Suprapubic skin (tissue), 4 donors: Measurements from ENCODE around the gene USP17L11. TPM values are rescaled to one million over a fixed set of nuclear protein-coding genes. Genes with fewer than 3 reads are reported as not detected.
"Not testable (repeated sequence)": the region's sequence is repeated elsewhere in the genome, so short reads cannot be mapped to it uniquely, and the experiment has no call there.

Experiments used
- DNase-seq, 2 donors: peaks; one replicate each; pipeline ENCODE4 v3.0.0-alpha.2; 2019; ENCODE audit warnings: low spot score in 2 of 2
- H3K27ac ChIP-seq: fragments of 200-600 bp; sonication (generic); one replicate; pipeline ENCODE4 v1.5.1; 2019
- H3K27me3 ChIP-seq: fragments of 200-600 bp; sonication (generic); one replicate; pipeline ENCODE4 v1.5.1; 2019
- H3K36me3 ChIP-seq: fragments of 200-600 bp; sonication (generic); one replicate; pipeline ENCODE4 v1.5.1; 2019
- H3K4me1 ChIP-seq: fragments of 200-600 bp; sonication (generic); one replicate; pipeline ENCODE4 v1.5.1; 2019
- H3K4me3 ChIP-seq: fragments of 200-600 bp; sonication (generic); one replicate; pipeline ENCODE4 v1.5.1; 2019; ENCODE audit warnings: mild to moderate bottlenecking
- H3K9me3 ChIP-seq: fragments of 200-600 bp; sonication (generic); one replicate; pipeline ENCODE4 v1.5.1; 2019
- WGBS: methylation state at CpG from one replicate; pipeline ENCODE4 v1.1.5; 2018; 5-methylcytosine and 5-hydroxymethylcytosine counted together
- total RNA-seq, 4 donors: library from RNA; depleted of rRNA; stranded (reverse); fragments of >200 nt; gene quantifications; one replicate each; pipeline ENCODE4 v1.1.0, GENCODE V29; 2016

Gene USP17L11
- not detected for total RNA-seq

GRCh38 chr4:9215105-9215504 is at the start of gene USP17L11:
Gene USP17L11, plus strand, starts transcription at chr4:9215405. Its CDS starts 0 bp downstream, at chr4:9215405.
- not testable (repeated sequence) for H3K36me3 ChIP-seq, H3K9me3 ChIP-seq, H3K27ac ChIP-seq, H3K27me3 ChIP-seq, DNase-seq, H3K4me1 ChIP-seq, H3K4me3 ChIP-seq
- no CpG with 5 or more reads among the region's 14 CpGs for WGBS

- H3K36me3 ChIP-seq, H3K9me3 ChIP-seq, DNase-seq, H3K4me1 ChIP-seq, H3K27ac ChIP-seq, H3K4me3 ChIP-seq, H3K27me3 ChIP-seq: not testable (repeated sequence)
- no CpG with 5 or more reads among the region's 8 CpGs for WGBS
Measured at GRCh38 chr4:9165990-9166389, 49.2 kb upstream of the USP17L11 start.

- DNase-seq, H3K4me1 ChIP-seq, H3K36me3 ChIP-seq, H3K27me3 ChIP-seq, H3K27ac ChIP-seq, H3K4me3 ChIP-seq, H3K9me3 ChIP-seq: not testable (repeated sequence)
- no CpG with 5 or more reads among the region's 11 CpGs for whole genome bisulfite sequencing
Measured at GRCh38 chr4:9169791-9170459, 45.3 kb upstream of the USP17L11 start, which contains the start of gene FAM90A26. Gene FAM90A26, plus strand, starts transcription at chr4:9170409. Its CDS starts 2,764 bp downstream, at chr4:9173173.

GRCh38 chr4:9210357-9210756 is 4.8 kb upstream of the USP17L11 start, which contains the start of gene USP17L10:
Gene USP17L10, plus strand, starts transcription at chr4:9210657. Its CDS starts 0 bp downstream, at chr4:9210657.
- no CpG with 5 or more reads among the region's 13 CpGs for WGBS
- not testable (repeated sequence) for H3K4me1 ChIP-seq, DNase-seq, H3K9me3 ChIP-seq, H3K27ac ChIP-seq, H3K4me3 ChIP-seq, H3K27me3 ChIP-seq, H3K36me3 ChIP-seq

- not testable (repeated sequence) for H3K27ac ChIP-seq
- peak in 1 of 2 donors; percentile 60 for DNase-seq
- WGBS: 77% methylated on average over 10 of the region's 14 CpGs
Measured at GRCh38 chr4:9214701-9215100, 504 bp upstream of the USP17L11 start.

GRCh38 chr4:9219852-9220251 is 4.6 kb downstream of the USP17L11 start, which contains the start of gene USP17L12:
Gene USP17L12, plus strand, starts transcription at chr4:9220152. Its CDS starts 0 bp downstream, at chr4:9220152.
- not testable (repeated sequence) for H3K9me3 ChIP-seq, H3K27ac ChIP-seq, DNase-seq, H3K4me3 ChIP-seq, H3K27me3 ChIP-seq, H3K4me1 ChIP-seq, H3K36me3 ChIP-seq
- WGBS: no CpG with 5 or more reads among the region's 13 CpGs

More at GRCh38 chr4:9214701-9215100, 504 bp upstream of the USP17L11 start:
- not testable (repeated sequence) for H3K27me3 ChIP-seq, H3K4me1 ChIP-seq, H3K36me3 ChIP-seq, H3K4me3 ChIP-seq, H3K9me3 ChIP-seq

GRCh38 chr4:9224596-9224995 is 9.4 kb downstream of the USP17L11 start, which contains the start of gene USP17L13:
Gene USP17L13, plus strand, starts transcription at chr4:9224896. Its CDS starts 0 bp downstream, at chr4:9224896.
- not testable (repeated sequence) for H3K4me3 ChIP-seq, H3K27ac ChIP-seq, H3K36me3 ChIP-seq, H3K27me3 ChIP-seq, DNase-seq, H3K9me3 ChIP-seq, H3K4me1 ChIP-seq
- no CpG with 5 or more reads among the region's 14 CpGs for WGBS

- not testable (repeated sequence) for H3K4me1 ChIP-seq, H3K27me3 ChIP-seq, H3K9me3 ChIP-seq, H3K4me3 ChIP-seq, H3K36me3 ChIP-seq, H3K27ac ChIP-seq
- peak in 1 of 2 donors; percentile 60 for DNase-seq
- 100% methylated on average over 4 of the region's 8 CpGs for WGBS
Measured at GRCh38 chr4:9230249-9230648, 15.0 kb downstream of the USP17L11 start.

GRCh38 chr4:9234085-9234484 is 18.9 kb downstream of the USP17L11 start, which contains the start of gene USP17L15:
Gene USP17L15, plus strand, starts transcription at chr4:9234385. Its CDS starts 0 bp downstream, at chr4:9234385.
- H3K36me3 ChIP-seq, H3K27ac ChIP-seq, H3K27me3 ChIP-seq, H3K9me3 ChIP-seq, H3K4me1 ChIP-seq, DNase-seq, H3K4me3 ChIP-seq: not testable (repeated sequence)
- no CpG with 5 or more reads among the region's 15 CpGs for WGBS

- not testable (repeated sequence) for H3K4me1 ChIP-seq, H3K4me3 ChIP-seq, H3K27ac ChIP-seq, H3K36me3 ChIP-seq, H3K27me3 ChIP-seq, H3K9me3 ChIP-seq
- no CpG with 5 or more reads among the region's 12 CpGs for WGBS
- DNase-seq: peak; percentile 10 to 78
Measured at GRCh38 chr4:9238461-9238860, 23.3 kb downstream of the USP17L11 start.

- H3K9me3 ChIP-seq, H3K27ac ChIP-seq, H3K4me1 ChIP-seq, DNase-seq, H3K27me3 ChIP-seq, H3K4me3 ChIP-seq, H3K36me3 ChIP-seq: not testable (repeated sequence)
- no CpG with 5 or more reads among the region's 14 CpGs for WGBS
Measured at GRCh38 chr4:9243579-9243978, 28.4 kb downstream of the USP17L11 start, which contains the start of gene USP17L17. Gene USP17L17, plus strand, starts transcription at chr4:9243879. Its CDS starts 0 bp downstream, at chr4:9243879.

GRCh38 chr4:9247953-9248680 is 32.9 kb downstream of the USP17L11 start, which contains the start of gene USP17L18:
Gene USP17L18, plus strand, starts transcription at chr4:9248630. Its CDS starts 0 bp downstream, at chr4:9248630.
- not testable (repeated sequence) for H3K4me3 ChIP-seq, H3K27me3 ChIP-seq, H3K4me1 ChIP-seq, H3K9me3 ChIP-seq, H3K36me3 ChIP-seq, H3K27ac ChIP-seq
- DNase-seq: peak; percentile 64 to 91
- WGBS: 91% methylated on average over 10 of the region's 26 CpGs

- not testable (repeated sequence) for H3K27me3 ChIP-seq, H3K4me3 ChIP-seq, H3K27ac ChIP-seq, H3K36me3 ChIP-seq, H3K9me3 ChIP-seq, DNase-seq, H3K4me1 ChIP-seq
- WGBS: no CpG with 5 or more reads among the region's 13 CpGs
Measured at GRCh38 chr4:9253078-9253477, 37.9 kb downstream of the USP17L11 start, which contains the start of gene USP17L19. Gene USP17L19, plus strand, starts transcription at chr4:9253378. Its CDS starts 0 bp downstream, at chr4:9253378.

GRCh38 chr4:9257824-9258223 is 42.6 kb downstream of the USP17L11 start, which contains the start of gene USP17L20:
Gene USP17L20, plus strand, starts transcription at chr4:9258124. Its CDS starts 0 bp downstream, at chr4:9258124.
- H3K4me1 ChIP-seq, H3K36me3 ChIP-seq, H3K9me3 ChIP-seq, H3K4me3 ChIP-seq, DNase-seq, H3K27ac ChIP-seq, H3K27me3 ChIP-seq: not testable (repeated sequence)
- no CpG with 5 or more reads among the region's 15 CpGs for WGBS
